B cell (primary cell): ENCODE results near the gene ABCC9.

ENCODE experiments used
- EZH2 ChIP-seq: IDR thresholded peaks from 2 replicates; pipeline ENCODE4 v1.6.1; 2012; ENCODE audit warnings: borderline replicate concordance, low read depth, mild to moderate bottlenecking, moderate library complexity, low read length; ENCODE audit not compliant: insufficient read depth, poor library complexity, severe bottlenecking
- TF ChIP-seq, protein P1 (sequence below): fragments of 200-600 bp; IDR thresholded peaks from one replicate; pipeline ENCODE4 v1.8.0; 2022; ENCODE audit warnings: antibody characterized with exemption, mild to moderate bottlenecking

DNA sequence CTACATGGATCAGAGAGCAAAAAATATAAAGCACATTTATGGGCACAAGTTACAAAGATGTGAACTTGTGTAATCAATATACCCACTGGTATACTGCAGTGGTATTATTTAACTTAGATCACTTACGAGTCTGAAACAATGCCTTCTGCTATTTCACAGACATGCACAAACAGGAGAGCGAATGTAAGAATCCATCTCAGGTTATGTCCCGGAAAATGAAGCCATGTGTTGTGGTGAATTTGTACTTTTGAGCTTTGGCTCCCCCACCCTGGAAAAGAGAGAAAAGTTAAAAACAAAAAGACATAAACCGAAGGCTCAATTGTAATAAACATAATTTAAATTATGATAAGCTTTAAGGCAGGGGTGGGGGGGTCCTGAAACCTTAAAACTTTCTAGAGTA is 7.6 kb downstream of the ABCC9 start:
- TF ChIP-seq, protein P1, sequence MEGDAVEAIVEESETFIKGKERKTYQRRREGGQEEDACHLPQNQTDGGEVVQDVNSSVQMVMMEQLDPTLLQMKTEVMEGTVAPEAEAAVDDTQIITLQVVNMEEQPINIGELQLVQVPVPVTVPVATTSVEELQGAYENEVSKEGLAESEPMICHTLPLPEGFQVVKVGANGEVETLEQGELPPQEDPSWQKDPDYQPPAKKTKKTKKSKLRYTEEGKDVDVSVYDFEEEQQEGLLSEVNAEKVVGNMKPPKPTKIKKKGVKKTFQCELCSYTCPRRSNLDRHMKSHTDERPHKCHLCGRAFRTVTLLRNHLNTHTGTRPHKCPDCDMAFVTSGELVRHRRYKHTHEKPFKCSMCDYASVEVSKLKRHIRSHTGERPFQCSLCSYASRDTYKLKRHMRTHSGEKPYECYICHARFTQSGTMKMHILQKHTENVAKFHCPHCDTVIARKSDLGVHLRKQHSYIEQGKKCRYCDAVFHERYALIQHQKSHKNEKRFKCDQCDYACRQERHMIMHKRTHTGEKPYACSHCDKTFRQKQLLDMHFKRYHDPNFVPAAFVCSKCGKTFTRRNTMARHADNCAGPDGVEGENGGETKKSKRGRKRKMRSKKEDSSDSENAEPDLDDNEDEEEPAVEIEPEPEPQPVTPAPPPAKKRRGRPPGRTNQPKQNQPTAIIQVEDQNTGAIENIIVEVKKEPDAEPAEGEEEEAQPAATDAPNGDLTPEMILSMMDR = no peak
- no peak for TF ChIP-seq EZH2
